CD4-positive, alpha-beta T cell (primary cell): ENCODE results near the gene RLIM. TPM values are rescaled to one million over a fixed set of nuclear protein-coding genes. Genes with fewer than 3 reads are reported as not detected.

Experiments
- ATAC-seq: fragments of 200-7000 bp; cut with Tn5 transposase; one replicate; pipeline ENCODE4 v1.10.0; 2022; ENCODE audit warnings: mild to moderate bottlenecking; ENCODE audit not compliant: poor library complexity
- CTCF ChIA-PET: fragments of 350-600 bp; sonication (Branson Sonifier 250); formaldehyde crosslinking; loops from one replicate; lab custom pipeline; 2021; ENCODE audit warnings: antibody characterized with exemption, inconsistent platforms; lab: Charles Lee
- POLR2A ChIA-PET: fragments of 350-600 bp; sonication (Branson Sonifier 250); formaldehyde crosslinking; loops from one replicate; lab custom pipeline; 2021; ENCODE audit warnings: antibody characterized with exemption, inconsistent platforms; lab: Charles Lee
- DNase-seq, 14 experiments: peaks; one replicate each; pipeline ENCODE4 v3.0.0-alpha.2; 2013 to 2020; ENCODE audit warnings: mixed read lengths in 2 of 14
- H3K27ac ChIP-seq, 2 donors: one replicate each; pipeline versions ENCODE4 v1.5.1 to v1.7.0; 2013; ENCODE audit warnings: low read length in 2 of 2, low read depth in 1 of 2, mild to moderate bottlenecking in 1 of 2
- H3K27me3 ChIP-seq, 2 experiments: 1 replicate in 1 of 2; 2 replicates in 1 of 2; pipeline versions ENCODE4 v1.6.1 to v1.7.0; 2013; ENCODE audit warnings: low read length in 2 of 2, control low read depth in 1 of 2, mild to moderate bottlenecking in 1 of 2, moderate library complexity in 1 of 2; ENCODE audit not compliant: insufficient read depth in 2 of 2, control insufficient read depth in 1 of 2
- H3K36me3 ChIP-seq: one replicate; pipeline ENCODE4 v1.6.1; 2013; ENCODE audit warnings: low read length, control low read depth; ENCODE audit not compliant: insufficient read depth
- H3K4me1 ChIP-seq: one replicate; pipeline ENCODE4 v1.6.1; 2013; ENCODE audit warnings: low read length, control low read depth; ENCODE audit not compliant: insufficient read depth
- H3K4me3 ChIP-seq: one replicate; pipeline ENCODE4 v1.5.1; 2013; ENCODE audit warnings: mild to moderate bottlenecking, low read length, moderate library complexity
- H3K9me3 ChIP-seq, 2 experiments: 1 replicate in 1 of 2; 2 replicates in 1 of 2; pipeline versions ENCODE4 v1.6.1 to v1.7.0; 2013; ENCODE audit warnings: low read length in 2 of 2, mild to moderate bottlenecking in 2 of 2, control low read depth in 1 of 2, moderate library complexity in 1 of 2; ENCODE audit not compliant: control insufficient read depth in 1 of 2, insufficient read depth in 1 of 2
- H3K27ac Mint-ChIP-seq: one replicate; pipeline ENCODE4 v1.8.0; 2020; ENCODE audit warnings: mixed read lengths
- H3K27me3 Mint-ChIP-seq: one replicate; pipeline ENCODE4 v1.8.0; 2021; ENCODE audit warnings: mixed read lengths
- H3K36me3 Mint-ChIP-seq: one replicate; pipeline ENCODE4 v1.8.0; 2021; ENCODE audit warnings: low read depth, mixed read lengths
- H3K4me1 Mint-ChIP-seq: one replicate; pipeline ENCODE4 v1.8.0; 2021; ENCODE audit warnings: low read depth, mixed read lengths
- H3K4me3 Mint-ChIP-seq: one replicate; pipeline ENCODE4 v1.8.0; 2020; ENCODE audit warnings: mild to moderate bottlenecking, mixed read lengths
- H3K9me3 Mint-ChIP-seq: one replicate; pipeline ENCODE4 v1.8.0; 2020; ENCODE audit warnings: mixed read lengths
- intact Hi-C, 2 experiments: fragments of 100-400 bp; cut with DNase I in 1 of 2; cut with micrococcal nuclease in 1 of 2; formaldehyde crosslinking; loops; one replicate each; pipeline versions ENCODE4 v1.15.1 to v1.9.0; 2023 to 2025; cut with DNase I, micrococcal nuclease
- total RNA-seq, 174 experiments: library from RNA in 2 of 174; stranded (reverse) in 2 of 174; gene quantifications; one replicate each; pipeline ENCODE4 v1.2.3 and lab custom pipeline; 2021 to 2026
- TF ChIP-seq, protein P1 (sequence below): fragments of 200-600 bp; IDR thresholded peaks from one replicate; pipeline ENCODE4 v1.8.0; 2022; ENCODE audit warnings: antibody characterized with exemption, mild to moderate bottlenecking

The RLIM gene
- total RNA-seq, 2 experiments from 2014 or later = 71.0 to 73.6 TPM

- H3K4me3 Mint-ChIP-seq = no peak overlapping the region
- TF ChIP-seq, protein P1, sequence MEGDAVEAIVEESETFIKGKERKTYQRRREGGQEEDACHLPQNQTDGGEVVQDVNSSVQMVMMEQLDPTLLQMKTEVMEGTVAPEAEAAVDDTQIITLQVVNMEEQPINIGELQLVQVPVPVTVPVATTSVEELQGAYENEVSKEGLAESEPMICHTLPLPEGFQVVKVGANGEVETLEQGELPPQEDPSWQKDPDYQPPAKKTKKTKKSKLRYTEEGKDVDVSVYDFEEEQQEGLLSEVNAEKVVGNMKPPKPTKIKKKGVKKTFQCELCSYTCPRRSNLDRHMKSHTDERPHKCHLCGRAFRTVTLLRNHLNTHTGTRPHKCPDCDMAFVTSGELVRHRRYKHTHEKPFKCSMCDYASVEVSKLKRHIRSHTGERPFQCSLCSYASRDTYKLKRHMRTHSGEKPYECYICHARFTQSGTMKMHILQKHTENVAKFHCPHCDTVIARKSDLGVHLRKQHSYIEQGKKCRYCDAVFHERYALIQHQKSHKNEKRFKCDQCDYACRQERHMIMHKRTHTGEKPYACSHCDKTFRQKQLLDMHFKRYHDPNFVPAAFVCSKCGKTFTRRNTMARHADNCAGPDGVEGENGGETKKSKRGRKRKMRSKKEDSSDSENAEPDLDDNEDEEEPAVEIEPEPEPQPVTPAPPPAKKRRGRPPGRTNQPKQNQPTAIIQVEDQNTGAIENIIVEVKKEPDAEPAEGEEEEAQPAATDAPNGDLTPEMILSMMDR = no peak
- H3K27ac ChIP-seq = no peak overlapping the region
- no peaks in the 10 kb centered on the region for H3K9me3 ChIP-seq
- H3K27me3 ChIP-seq = peaks cover 0 to 5% of the 10 kb centered on the region in 2 experiments
- ChIA-PET POLR2A (no interaction called here), CTCF (no interaction called here)
- intact Hi-C loops = no loop called here
- no peaks in the 10 kb centered on the region for H3K4me1 ChIP-seq
- H3K27me3 Mint-ChIP-seq = peaks cover 19% of the 10 kb centered on the region
- no peaks in the 10 kb centered on the region for H3K36me3 ChIP-seq
- H3K27ac Mint-ChIP-seq = no peak overlapping the region
- H3K4me3 ChIP-seq = no peak overlapping the region
- DNase-seq (no peak), ATAC-seq (no peak)
- H3K4me1 Mint-ChIP-seq = no peaks in the 10 kb centered on the region
- H3K9me3 Mint-ChIP-seq = no peaks in the 10 kb centered on the region
- H3K36me3 Mint-ChIP-seq = no peaks in the 10 kb centered on the region
These were observed 22.4 kb upstream of the RLIM start for GRCh38 chrX:74636749-74637314.

DNA sequence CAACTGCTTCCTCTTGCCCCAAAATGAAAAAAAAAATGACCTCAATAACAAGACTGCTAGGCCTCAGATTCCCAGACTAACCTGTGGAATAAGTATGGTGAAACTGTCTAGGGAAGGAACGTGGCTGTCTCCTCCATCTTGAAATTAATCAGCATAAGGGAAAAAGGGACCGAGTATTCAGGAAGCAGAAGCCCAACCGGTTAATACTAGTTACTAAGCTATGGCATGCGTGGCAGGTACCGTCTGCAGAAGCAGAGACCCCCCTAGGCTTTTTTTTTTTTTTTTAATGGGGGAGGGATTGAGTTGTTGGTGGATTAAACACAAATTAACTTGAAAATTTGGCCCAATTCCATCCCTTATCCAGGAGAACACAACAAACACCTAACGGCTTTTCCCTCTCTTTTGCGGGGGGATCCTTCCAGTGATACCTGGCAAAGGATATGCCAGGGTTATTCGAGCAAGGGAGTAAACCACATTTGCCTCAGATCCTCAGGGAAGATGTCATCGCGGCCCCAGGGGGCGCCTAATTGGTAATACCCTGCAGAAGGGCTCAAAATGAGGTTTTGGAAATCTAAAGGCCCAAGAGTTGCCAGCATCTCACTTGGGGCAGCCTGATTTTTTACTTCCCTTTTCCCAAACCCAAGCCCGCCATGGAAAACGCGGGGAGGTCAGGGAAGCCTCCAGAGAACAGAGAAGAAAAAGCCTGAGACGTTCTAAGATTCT is 893 bp downstream of the RLIM start:
- DNase-seq = peak in 7 of 14 experiments; percentile 1 to 31 (median 19)
- no peaks in the 10 kb centered on the region for H3K9me3 ChIP-seq
- H3K4me3 ChIP-seq = peak overlapping the region; percentile 90
- peaks cover 6% of the 10 kb centered on the region for H3K4me1 ChIP-seq
- ChIA-PET POLR2A (interaction anchor here (1.3 to 3.0 kb wide), 5 partner anchors 35 to 1534 kb away, joined by 4 to 21 read pairs (median 6); partner anchors contain the start of gene UPRT), CTCF (no interaction called here)
- no peaks in the 10 kb centered on the region for H3K27me3 Mint-ChIP-seq
- H3K36me3 ChIP-seq = peaks cover 7% of the 10 kb centered on the region
- H3K36me3 Mint-ChIP-seq = peaks cover 31% of the 10 kb centered on the region
- no peak for ATAC-seq
- peak overlapping the region; percentile 95 for H3K27ac Mint-ChIP-seq
- TF ChIP-seq, protein P1 = no peak
- H3K4me1 Mint-ChIP-seq = peaks cover 30% of the 10 kb centered on the region
- no peaks in the 10 kb centered on the region for H3K9me3 Mint-ChIP-seq
- H3K4me3 Mint-ChIP-seq = peak overlapping the region; percentile 99
- no peaks in the 10 kb centered on the region for H3K27me3 ChIP-seq
- peak overlapping the region; percentile 95 to 100 for H3K27ac ChIP-seq
- intact Hi-C loops = loop anchor here (2.0 to 10.0 kb wide), 4 partner anchors 321 to 1561 kb away; partner anchors contain the start of genes ABCB7 (in 1 of the 2) and PBDC1 (in 1 of the 2)

- no peaks in the 10 kb centered on the region for H3K27me3 Mint-ChIP-seq
- no peak for DNase-seq
- Histone ChIP-seq H3K9me3 (no peaks in the 10 kb centered on the region), H3K27ac (no peak overlapping the region), H3K4me1 (peaks cover 6% of the 10 kb centered on the region), H3K4me3 (no peak overlapping the region), H3K27me3 (no peaks in the 10 kb centered on the region), H3K36me3 (peaks cover 10% of the 10 kb centered on the region)
- no peak overlapping the region for H3K4me3 Mint-ChIP-seq
- ChIA-PET POLR2A (no interaction called here), CTCF (no interaction called here)
- no peak for ATAC-seq
- peaks cover 61% of the 10 kb centered on the region for H3K36me3 Mint-ChIP-seq
- TF ChIP-seq, protein P1 = no peak
- H3K4me1 Mint-ChIP-seq = peaks cover 61% of the 10 kb centered on the region
- no peak overlapping the region for H3K27ac Mint-ChIP-seq
- H3K9me3 Mint-ChIP-seq = no peaks in the 10 kb centered on the region
- intact Hi-C loops = no loop called here
These were observed 7.6 kb downstream of the RLIM start for GRCh38 chrX:74606799-74607198.
